NCI-H82 treated with DMSO at 0.1 percent for 48 hours (cell line): ENCODE measurements around the gene CADM2.

ENCODE experiments used
- DNase-seq: peaks from one replicate; lab custom pipeline; 2025; ENCODE audit not compliant: unreplicated experiment; lab: John Stamatoyannopoulos, UW

CADM2 gene

DNA sequence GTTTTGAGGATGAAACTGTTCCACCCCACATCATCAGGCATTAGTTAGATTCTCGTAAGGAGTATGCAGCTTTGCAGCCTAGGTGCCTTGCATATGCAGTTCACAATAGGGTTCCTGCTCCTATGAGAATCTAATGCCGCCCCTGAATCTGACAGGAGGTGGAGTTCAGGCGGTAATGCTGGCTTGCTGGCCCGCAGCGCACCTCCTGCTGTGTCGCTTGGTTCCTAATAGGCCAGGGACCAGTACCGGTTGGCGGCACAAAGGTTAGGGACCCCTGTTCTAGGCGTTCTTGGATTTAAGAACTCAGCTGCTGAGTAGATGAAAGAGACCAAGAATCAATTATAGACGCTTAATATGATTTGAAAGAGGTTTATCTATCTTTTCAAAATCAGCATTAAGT lies 595.4 kb downstream of the CADM2 start:
- DNase-seq, result no peak

DNA sequence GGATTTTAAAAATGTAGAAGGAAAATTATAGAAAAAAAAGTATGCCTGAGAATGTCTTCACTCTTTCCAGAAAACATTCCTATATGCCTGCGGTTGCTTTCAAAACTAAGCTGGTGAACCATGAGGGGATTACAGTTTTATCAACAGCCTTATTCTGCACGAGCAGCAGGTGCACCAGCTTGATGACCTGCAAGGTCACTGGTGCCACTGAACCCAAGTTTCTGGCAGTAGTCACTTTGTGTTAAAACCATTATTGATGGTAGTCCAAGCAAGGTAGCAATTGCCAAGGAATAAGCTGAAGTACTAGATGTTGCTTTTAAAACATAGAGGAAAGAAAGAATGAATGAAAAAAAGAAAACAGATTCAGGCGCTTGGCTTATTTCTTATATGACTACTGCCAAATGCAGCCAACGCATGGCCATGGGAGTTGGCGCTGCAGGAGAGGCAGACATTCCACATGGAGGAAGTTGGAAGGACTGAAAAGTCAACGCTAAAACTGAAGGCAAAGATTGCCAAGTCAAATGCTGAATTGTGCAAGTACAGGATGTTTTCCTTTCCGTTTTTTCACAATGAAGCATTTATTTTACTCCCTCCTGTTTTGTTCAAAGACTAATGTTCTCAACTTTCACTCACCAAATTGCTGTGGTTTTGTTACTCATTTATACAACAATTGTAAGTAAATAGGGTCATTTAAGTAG lies 601.4 kb downstream of the CADM2 start:
- no peak for DNase-seq

- no peak for DNase-seq
These were observed 608.4 kb downstream of the CADM2 start for GRCh38 chr3:85567071-85567676.

GRCh38 chr3:85570819-85571218 lies 612.0 kb downstream of the CADM2 start:
- no peak for DNase-seq

DNA sequence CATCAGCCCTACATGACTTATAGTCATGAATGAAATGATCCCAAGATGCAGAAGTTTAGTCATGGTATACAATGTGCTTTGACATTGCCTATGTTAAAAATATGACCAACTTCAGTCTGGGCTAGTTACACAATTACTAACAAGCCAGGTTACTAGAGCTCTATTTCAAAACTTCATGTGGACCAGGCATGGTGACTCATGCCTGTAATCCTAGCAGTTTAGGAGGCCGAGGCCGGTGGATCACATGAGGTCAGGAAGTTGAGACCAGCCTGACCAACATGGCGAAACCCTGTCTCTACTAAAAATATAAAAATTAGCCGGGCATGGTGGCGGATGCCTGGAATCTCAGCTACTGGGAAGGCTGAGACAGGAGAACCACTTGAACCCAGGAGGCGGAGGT lies 613.0 kb downstream of the CADM2 start:
- DNase-seq, result no peak

- DNase-seq, result no peak
These were observed 613.6 kb downstream of the CADM2 start for GRCh38 chr3:85572426-85572825.

DNA sequence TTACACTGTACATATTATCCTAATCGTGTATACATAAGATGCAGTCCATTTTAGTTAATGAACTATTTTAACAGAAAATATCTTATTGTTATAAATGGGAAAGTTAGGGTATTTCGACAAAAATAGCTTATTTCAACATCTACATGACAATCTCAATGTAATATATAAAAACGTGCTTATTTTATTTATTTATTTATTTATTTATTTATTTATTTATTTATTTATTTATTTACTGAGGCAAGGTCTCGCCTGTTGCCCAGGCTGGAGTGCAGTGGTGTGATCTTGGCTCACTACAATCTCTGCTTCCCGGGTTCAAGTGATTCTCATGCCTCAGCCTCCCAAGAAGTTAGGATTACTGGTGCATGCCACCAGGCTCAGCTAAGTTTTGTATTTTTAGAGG lies 614.2 kb downstream of the CADM2 start:
- DNase-seq, result no peak

DNA sequence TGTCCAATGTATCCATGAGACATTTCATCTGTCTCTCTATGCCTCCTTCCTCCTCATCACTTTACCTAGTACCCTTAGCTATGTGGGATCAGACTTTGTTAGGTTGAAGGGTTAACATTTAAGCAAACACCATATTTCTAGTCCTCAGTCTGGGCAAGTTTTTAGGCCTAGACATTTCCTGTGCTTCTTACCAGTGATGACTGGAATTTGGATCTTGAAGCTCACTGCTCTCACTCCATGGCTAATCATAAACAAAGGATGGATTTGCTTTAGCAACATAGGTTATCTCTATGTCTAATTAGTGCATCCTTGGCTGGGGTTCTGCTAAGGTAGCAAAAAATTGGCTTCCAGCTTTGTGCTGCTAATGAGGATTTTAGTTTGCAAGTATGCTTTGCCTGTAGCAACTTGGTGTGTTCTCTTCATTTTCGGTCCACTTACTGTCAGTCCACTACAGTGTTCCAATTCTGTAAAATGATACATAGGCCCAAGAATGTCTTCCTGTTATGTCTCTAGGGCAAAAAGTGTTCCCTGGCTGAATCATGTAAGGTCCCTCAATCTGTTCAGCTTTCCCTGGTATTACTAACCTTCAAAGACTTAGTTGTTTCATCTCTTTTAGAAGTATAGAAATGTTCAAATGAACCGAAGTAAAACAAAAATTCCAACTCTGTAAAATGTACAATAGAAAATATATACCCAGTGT lies 615.4 kb downstream of the CADM2 start:
- DNase-seq, result no peak

DNA sequence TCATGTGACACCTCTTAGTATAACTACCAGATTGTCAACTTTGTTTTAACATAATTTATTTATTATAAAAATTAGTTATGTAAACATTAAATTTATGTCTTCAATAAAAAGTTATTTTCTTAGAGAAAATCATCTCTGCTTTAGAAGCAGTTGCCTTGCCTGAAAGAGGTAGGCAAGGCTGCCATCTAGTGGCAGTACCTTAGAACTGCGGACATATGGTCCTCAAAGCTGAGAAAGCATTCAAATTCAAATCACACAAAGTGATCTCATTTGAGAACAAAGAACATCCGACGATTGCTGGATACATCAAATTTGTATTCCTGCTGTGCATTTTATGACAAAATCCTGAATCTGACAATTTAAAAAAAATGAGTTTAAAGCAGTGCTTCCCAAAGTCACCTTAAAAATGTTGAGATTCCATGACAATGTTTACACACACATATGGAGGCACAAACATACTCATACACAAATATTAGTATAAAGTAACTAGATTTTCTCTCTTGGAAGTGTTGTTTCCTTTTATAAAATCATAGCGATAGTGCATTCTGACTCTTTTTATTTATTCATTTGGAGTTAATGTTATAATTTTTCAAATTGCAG lies 617.4 kb downstream of the CADM2 start:
- DNase-seq, result no peak

- DNase-seq, result no peak
These were observed 618.0 kb downstream of the CADM2 start for GRCh38 chr3:85576697-85577200.

GRCh38 chr3:85584779-85585356 lies 626.1 kb downstream of the CADM2 start:
- DNase-seq, result no peak

GRCh38 chr3:85586018-85586417 lies 627.2 kb downstream of the CADM2 start:
- no peak for DNase-seq

- no peak for DNase-seq
These were observed 630.4 kb downstream of the CADM2 start for GRCh38 chr3:85589145-85589544.

- DNase-seq, result no peak
These were observed 632.7 kb downstream of the CADM2 start for GRCh38 chr3:85591451-85591850.

DNA sequence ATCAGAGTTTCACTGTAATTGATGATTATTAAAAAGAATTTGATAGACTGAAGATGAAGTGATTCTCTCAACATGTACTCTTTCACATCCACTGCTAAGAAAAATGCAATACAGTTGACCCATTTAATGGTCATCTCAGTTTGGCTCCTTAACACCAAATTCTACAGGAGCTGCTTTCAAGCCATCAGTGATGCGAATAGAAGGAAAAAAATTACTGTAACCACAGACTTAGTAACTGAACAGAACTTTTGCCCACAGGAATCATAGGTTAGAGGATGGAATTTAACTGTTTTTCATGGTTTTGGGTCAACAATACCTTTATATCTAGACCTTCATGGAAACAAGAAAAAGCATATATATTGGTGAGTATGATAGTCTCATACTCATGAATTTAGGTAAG lies 633.5 kb downstream of the CADM2 start:
- DNase-seq, result no peak

GRCh38 chr3:85594676-85595075 lies 635.9 kb downstream of the CADM2 start:
- DNase-seq, result no peak

- DNase-seq, result no peak
These were observed 644.6 kb downstream of the CADM2 start for GRCh38 chr3:85603378-85603777.

DNA sequence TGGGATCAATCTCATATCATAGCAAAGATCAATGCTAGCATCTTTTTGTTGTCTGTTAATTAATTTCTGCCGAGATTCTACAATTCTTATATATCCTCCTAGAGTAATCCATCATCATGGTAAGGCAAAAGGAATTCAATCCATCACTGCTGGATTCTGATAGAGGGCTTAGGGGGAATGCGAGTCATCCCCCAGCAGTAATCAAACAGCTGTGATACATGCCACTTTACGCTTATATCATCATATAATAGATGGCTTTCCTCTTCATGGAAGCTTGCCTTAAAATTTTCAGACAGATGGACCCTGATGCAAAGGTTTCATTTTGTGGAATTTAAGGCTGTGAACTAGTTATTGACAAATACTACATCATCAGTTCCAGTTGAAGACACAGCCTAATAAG lies 645.9 kb downstream of the CADM2 start:
- DNase-seq, result no peak

DNA sequence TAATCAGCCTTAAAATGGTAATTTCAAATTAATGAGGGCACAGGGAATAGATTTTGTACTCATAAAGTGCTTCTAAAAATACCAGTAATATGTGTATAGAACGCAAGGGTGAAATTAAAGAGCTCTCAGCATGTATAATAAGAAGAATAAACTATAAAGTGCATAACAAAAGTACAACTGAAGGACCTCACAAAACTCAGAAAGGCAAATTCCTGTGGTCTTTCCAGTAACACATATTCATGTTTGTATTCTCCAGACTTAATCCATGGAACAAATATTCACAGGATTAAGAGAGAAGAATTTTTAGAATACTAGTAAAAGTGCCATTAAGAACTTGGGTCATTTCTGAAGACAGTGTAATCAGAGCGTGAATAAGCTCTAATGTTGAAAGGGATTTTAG lies 646.3 kb downstream of the CADM2 start:
- no peak for DNase-seq

GRCh38 chr3:85626662-85627061 lies 667.9 kb downstream of the CADM2 start:
- DNase-seq, result no peak

- DNase-seq, result no peak
These were observed 669.1 kb downstream of the CADM2 start for GRCh38 chr3:85627932-85628331.
